Endothelial cell of umbilical vein (primary cell): ENCODE data around the gene DPF3. TPM values are rescaled to one million over a fixed set of nuclear protein-coding genes. Genes with fewer than 3 reads are reported as not detected.

ENCODE experiments used
- BruUV-seq: library from RNA; stranded (reverse); fragments of 400-500 nt; replicated peaks from 2 replicates; lab custom pipeline; 2021; lab: Mats Ljungman, UMichigan
- CTCF ChIA-PET: fragments of 300-600, 350-600 bp; sonication (Branson Sonifier 250); formaldehyde crosslinking; loops from one replicate; lab custom pipeline; 2021; ENCODE audit warnings: antibody characterized with exemption, inconsistent platforms; lab: Charles Lee
- POLR2A ChIA-PET: fragments of 300-600, 350-600 bp; sonication (Branson Sonifier 250); formaldehyde crosslinking; loops from one replicate; lab custom pipeline; 2021; ENCODE audit warnings: antibody characterized with exemption, inconsistent platforms; lab: Charles Lee
- DNase-seq: peaks from one replicate; pipeline ENCODE4 v3.0.0-alpha.2; 2011; ENCODE audit warnings: low read depth, low spot score
- FAIRE-seq: peaks from 2 replicates; lab custom pipeline; 2011; peaks lifted over from hg19 to GRCh38; lab: Jason Lieb, UNC
- H2AFZ ChIP-seq: 2 replicates; pipeline ENCODE4 v1.6.0; 2012; ENCODE audit warnings: low read depth, low read length, control low read depth, inconsistent platforms
- H3K27ac ChIP-seq: 2 replicates; pipeline ENCODE4 v1.5.1; 2011; ENCODE audit warnings: low read depth, mild to moderate bottlenecking, control low read depth, low read length, moderate library complexity; ENCODE audit not compliant: insufficient read depth
- H3K27me3 ChIP-seq, 2 experiments: 2 replicates each; pipeline versions ENCODE4 v1.6.0 to v1.6.1; 2011; ENCODE audit warnings: low read length in 2 of 2, mixed read lengths in 1 of 2; ENCODE audit not compliant: control insufficient read depth in 2 of 2, insufficient read depth in 2 of 2
- H3K36me3 ChIP-seq, 2 experiments: 2 replicates in 1 of 2; 3 replicates in 1 of 2; pipeline ENCODE4 v1.5.1; 2011; ENCODE audit warnings: low read length in 2 of 2, mild to moderate bottlenecking in 1 of 2, moderate library complexity in 1 of 2; ENCODE audit not compliant: control insufficient read depth in 2 of 2, insufficient read depth in 2 of 2; ENCODE audit errors: extremely low read depth in 1 of 2
- H3K4me1 ChIP-seq: 3 replicates; pipeline ENCODE4 v1.5.1; 2011; ENCODE audit warnings: mild to moderate bottlenecking, low read length; ENCODE audit not compliant: control insufficient read depth, insufficient read depth; ENCODE audit errors: extremely low read depth
- H3K4me2 ChIP-seq: 2 replicates; pipeline ENCODE4 v1.6.1; 2011; ENCODE audit warnings: low read length, control low read depth, mixed read lengths; ENCODE audit not compliant: insufficient read depth
- H3K4me3 ChIP-seq, 3 experiments: fragments of 200-600 bp in 1 of 3; sonication (generic), shearing (Covaris generic) in 1 of 3; replicated peaks in 1 of 3; 2 replicates each; pipeline ENCODE4 v1.5.1; 2011 to 2016; ENCODE audit warnings: control low read depth in 3 of 3, low read length in 3 of 3, mild to moderate bottlenecking in 2 of 3, inconsistent platforms in 1 of 3, low read depth in 1 of 3, moderate library complexity in 1 of 3; ENCODE audit not compliant: insufficient read depth in 1 of 3
- H3K79me2 ChIP-seq: 2 replicates; pipeline ENCODE4 v1.6.0; 2012; ENCODE audit warnings: low read length, inconsistent platforms; ENCODE audit not compliant: control insufficient read depth, insufficient read depth
- H3K9ac ChIP-seq: replicated peaks from 2 replicates; pipeline ENCODE3; 2011; ENCODE audit warnings: low read length, control low read depth; ENCODE audit not compliant: insufficient read depth; ENCODE audit errors: extremely low read depth
- H3K9me1 ChIP-seq: replicated peaks from 3 replicates; pipeline ENCODE4 v1.6.0; 2011; ENCODE audit warnings: mild to moderate bottlenecking, low read length; ENCODE audit not compliant: control insufficient read depth, insufficient read depth; ENCODE audit errors: extremely low read depth
- H3K9me3 ChIP-seq: replicated peaks from 2 replicates; pipeline ENCODE4 v1.5.1; 2012; ENCODE audit warnings: low read length, inconsistent platforms; ENCODE audit not compliant: control insufficient read depth, insufficient read depth
- H4K20me1 ChIP-seq: replicated peaks from 2 replicates; pipeline ENCODE3; 2011; ENCODE audit warnings: mild to moderate bottlenecking, low read length; ENCODE audit not compliant: control insufficient read depth, insufficient read depth; ENCODE audit errors: extremely low read depth
- EZH2 ChIP-seq: IDR thresholded peaks from 2 replicates; pipeline ENCODE4 v1.6.1; 2012; ENCODE audit warnings: borderline replicate concordance, low read depth, mild to moderate bottlenecking, moderate library complexity, low read length, inconsistent platforms; ENCODE audit not compliant: severe bottlenecking
- FOS ChIP-seq: IDR thresholded peaks from 2 replicates; pipeline ENCODE4 v1.6.1; 2011; ENCODE audit warnings: mild to moderate bottlenecking, low read length, moderate library complexity, borderline replicate concordance; ENCODE audit not compliant: insufficient read depth
- GATA2 ChIP-seq: IDR thresholded peaks from 2 replicates; pipeline ENCODE4 v1.7.0; 2011; ENCODE audit warnings: low read depth, mild to moderate bottlenecking, moderate library complexity, mixed read lengths, low read length; ENCODE audit not compliant: insufficient read length, insufficient read depth
- MYC ChIP-seq: IDR thresholded peaks from one replicate; pipeline ENCODE4 v1.6.1; 2011; ENCODE audit warnings: mild to moderate bottlenecking, low read depth, low read length
- POLR2A ChIP-seq: IDR thresholded peaks from 2 replicates; pipeline ENCODE4 v1.6.1; 2012; ENCODE audit warnings: low read depth, mild to moderate bottlenecking, control low read depth, low read length
- POLR2AphosphoS5 ChIP-seq: IDR thresholded peaks from 2 replicates; pipeline ENCODE4 v1.6.1; 2012; ENCODE audit warnings: low read depth, mild to moderate bottlenecking, control low read depth, low read length, moderate library complexity; ENCODE audit not compliant: insufficient read depth
- dilution Hi-C: fragments of 300-500 bp; cut with MboI; formaldehyde crosslinking; loops from one replicate; pipeline ENCODE4 v1.15.0; 2019; ENCODE audit warnings: low sequenced_read_pairs; ENCODE audit not compliant: extremely low pct_ligation_motif_present
- intact Hi-C: fragments of 100-400 bp; cut with micrococcal nuclease; formaldehyde crosslinking; loops from one replicate; pipeline ENCODE4 v1.10.0; 2022
- polyA plus RNA-seq, 4 experiments: library from polyadenylated mRNA; depleted of rRNA in 3 of 4; stranded (reverse) in 3 of 4; unstranded in 1 of 4; fragments of >200 nt; gene quantifications; 2 replicates each; pipeline versions ENCODE4 v1.2.1 to v1.2.3, GENCODE V29; 2011 to 2012; ENCODE audit warnings: missing spikeins in 1 of 4
- total RNA-seq: library from RNA; stranded (reverse); gene quantifications from 2 replicates; pipeline ENCODE4 v1.2.3, GENCODE V29; 2021
- TF ChIP-seq, protein P1 (sequence below): IDR thresholded peaks from 2 replicates; pipeline ENCODE4 v1.6.1; 2011; ENCODE audit not compliant: insufficient read depth, insufficient read length
- TF ChIP-seq, protein P2 (sequence below), 2 donors: IDR thresholded peaks; 1 replicate in 1 of 2; 2 replicates in 1 of 2; pipeline ENCODE4 v1.5.1; 2011; ENCODE audit warnings: low read length in 2 of 2, mild to moderate bottlenecking in 2 of 2, moderate library complexity in 2 of 2, control low read depth in 1 of 2, inconsistent platforms in 1 of 2, low read depth in 1 of 2; ENCODE audit not compliant: insufficient read depth in 1 of 2; ENCODE audit errors: extremely low read depth in 1 of 2

DPF3 gene
- total and polyA plus RNA-seq, 2 donors (not counting 3 experiments of a cell fraction or from before 2014, with no cell fraction given) = 2.4 to 3.5 TPM

DNA sequence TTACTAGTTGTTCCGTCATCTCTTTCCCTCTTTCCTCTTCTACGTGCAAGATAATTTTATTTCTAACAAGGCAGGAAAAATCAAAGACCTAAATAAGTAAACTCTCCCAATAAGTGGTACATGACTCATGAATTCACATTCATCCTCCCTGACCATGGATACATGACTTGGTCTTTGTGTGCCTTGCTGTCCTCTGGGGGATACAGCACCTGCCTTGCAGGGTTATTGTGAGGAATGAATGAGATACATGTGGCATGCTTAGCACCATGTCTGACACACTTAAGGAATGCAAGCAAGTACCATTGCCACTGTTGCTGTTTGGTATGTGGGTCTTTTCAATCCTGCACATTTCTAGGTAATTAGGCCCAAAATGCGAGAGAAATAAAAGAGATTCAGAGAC is 208.4 kb downstream of the DPF3 start:
- CTCF ChIA-PET = no interaction called here
- FAIRE-seq (no peak), DNase-seq (no peak)
- H3K4me3 ChIP-seq = no peak overlapping the region
- no peaks in the 10 kb centered on the region for H3K4me1 ChIP-seq
- no peaks in the 10 kb centered on the region for H3K79me2 ChIP-seq
- H3K27me3 ChIP-seq = no peaks in the 10 kb centered on the region
- no peaks in the 10 kb centered on the region for H4K20me1 ChIP-seq
- POLR2A ChIA-PET = no interaction called here
- H2AFZ ChIP-seq = no peak overlapping the region
- H3K4me2 ChIP-seq = no peak overlapping the region
- H3K36me3 ChIP-seq = no peaks in the 10 kb centered on the region
- no peaks in the 10 kb centered on the region for H3K9me1 ChIP-seq
- H3K27ac ChIP-seq = no peak overlapping the region
- H3K9me3 ChIP-seq = no peaks in the 10 kb centered on the region
- BruUV-seq = no TSS peak
- no peak overlapping the region for H3K9ac ChIP-seq
- dilution Hi-C loops (no loop called here), intact Hi-C loops (no loop called here)
- no peak for TF ChIP-seq POLR2AphosphoS5
- no peak for TF ChIP-seq EZH2
- TF ChIP-seq, protein P1, sequence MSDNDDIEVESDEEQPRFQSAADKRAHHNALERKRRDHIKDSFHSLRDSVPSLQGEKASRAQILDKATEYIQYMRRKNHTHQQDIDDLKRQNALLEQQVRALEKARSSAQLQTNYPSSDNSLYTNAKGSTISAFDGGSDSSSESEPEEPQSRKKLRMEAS = no peak
- no peak for TF ChIP-seq POLR2A
- no peak for TF ChIP-seq MYC
- no peak for TF ChIP-seq GATA2
- TF ChIP-seq, protein P2, sequence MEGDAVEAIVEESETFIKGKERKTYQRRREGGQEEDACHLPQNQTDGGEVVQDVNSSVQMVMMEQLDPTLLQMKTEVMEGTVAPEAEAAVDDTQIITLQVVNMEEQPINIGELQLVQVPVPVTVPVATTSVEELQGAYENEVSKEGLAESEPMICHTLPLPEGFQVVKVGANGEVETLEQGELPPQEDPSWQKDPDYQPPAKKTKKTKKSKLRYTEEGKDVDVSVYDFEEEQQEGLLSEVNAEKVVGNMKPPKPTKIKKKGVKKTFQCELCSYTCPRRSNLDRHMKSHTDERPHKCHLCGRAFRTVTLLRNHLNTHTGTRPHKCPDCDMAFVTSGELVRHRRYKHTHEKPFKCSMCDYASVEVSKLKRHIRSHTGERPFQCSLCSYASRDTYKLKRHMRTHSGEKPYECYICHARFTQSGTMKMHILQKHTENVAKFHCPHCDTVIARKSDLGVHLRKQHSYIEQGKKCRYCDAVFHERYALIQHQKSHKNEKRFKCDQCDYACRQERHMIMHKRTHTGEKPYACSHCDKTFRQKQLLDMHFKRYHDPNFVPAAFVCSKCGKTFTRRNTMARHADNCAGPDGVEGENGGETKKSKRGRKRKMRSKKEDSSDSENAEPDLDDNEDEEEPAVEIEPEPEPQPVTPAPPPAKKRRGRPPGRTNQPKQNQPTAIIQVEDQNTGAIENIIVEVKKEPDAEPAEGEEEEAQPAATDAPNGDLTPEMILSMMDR (IDR thresholded peaks at IDR 0.05; ENCODE audit: extremely low read depth in 1 of 2, insufficient read depth in 1 of 2, low read depth in 1 of 2, low read length in 2 of 2) = no peak
- TF ChIP-seq FOS = no peak
